DMS 273 (cell line): Measurements from ENCODE around the gene KRTAP5-4.
"Not testable (repeated sequence)": the region's sequence is repeated elsewhere in the genome, so short reads cannot be mapped to it uniquely, and the experiment has no call there.

ENCODE experiments used
- DNase-seq: peaks from one replicate; lab custom pipeline; 2025; ENCODE audit not compliant: unreplicated experiment; lab: John Stamatoyannopoulos, UW

The KRTAP5-4 gene

DNA sequence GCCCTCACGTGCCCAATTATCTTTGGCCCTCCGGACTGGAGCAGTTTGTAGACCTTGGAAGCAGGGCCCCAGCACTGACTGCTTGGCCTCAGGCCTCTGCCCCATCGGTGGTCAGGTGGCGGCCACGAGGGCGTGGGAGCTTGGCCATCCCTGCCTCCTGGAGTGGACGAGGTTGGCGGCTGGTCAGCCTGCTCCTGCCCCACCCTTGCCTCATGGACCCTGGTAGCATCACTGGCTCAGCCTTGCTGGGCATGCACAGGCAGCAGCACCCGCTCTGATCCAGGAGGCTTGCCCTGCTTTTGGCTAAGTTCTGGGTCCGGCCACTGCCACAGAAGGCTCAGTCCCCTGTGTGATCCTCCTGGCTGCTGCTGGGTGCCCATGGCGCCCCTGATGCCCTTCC, 17.8 kb downstream of the KRTAP5-4 start:
- no peak for DNase-seq

DNA sequence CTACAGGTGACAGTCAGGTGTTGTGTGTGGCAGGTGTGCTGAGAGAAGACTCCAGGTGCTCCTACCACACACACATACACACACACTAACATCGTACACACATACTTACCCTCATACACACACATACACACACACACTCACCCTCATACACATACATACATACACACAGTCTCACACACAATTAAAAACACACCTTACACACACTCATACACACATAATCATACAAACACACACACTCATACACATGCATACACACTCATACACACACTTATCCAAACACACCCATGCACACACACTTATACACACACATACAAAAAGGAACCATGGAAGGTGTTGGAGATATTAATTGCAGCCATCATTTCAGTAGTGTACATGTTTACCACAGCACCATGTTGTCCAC, 18.3 kb downstream of the KRTAP5-4 start:
- no peak for DNase-seq

DNA sequence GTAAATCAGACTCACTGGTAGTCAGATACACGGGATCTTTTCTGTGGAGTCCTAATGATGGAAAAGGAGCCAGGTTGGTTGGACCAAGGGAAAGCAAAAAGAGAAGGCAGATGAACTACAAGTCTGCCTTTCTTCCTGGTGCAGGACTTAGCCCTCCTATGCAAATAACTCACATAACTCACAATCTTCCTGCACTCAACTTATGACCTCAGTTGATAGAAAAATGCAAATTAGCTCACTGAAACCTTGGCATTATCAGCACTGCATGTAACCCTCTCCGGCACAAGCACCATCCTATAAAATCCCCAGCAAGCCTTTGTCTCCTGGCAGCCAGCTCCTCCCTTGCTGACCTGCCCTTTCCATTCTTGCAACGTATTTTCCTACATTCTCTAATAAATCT, 20.3 kb downstream of the KRTAP5-4 start:
- not testable (repeated sequence) for DNase-seq

DNA sequence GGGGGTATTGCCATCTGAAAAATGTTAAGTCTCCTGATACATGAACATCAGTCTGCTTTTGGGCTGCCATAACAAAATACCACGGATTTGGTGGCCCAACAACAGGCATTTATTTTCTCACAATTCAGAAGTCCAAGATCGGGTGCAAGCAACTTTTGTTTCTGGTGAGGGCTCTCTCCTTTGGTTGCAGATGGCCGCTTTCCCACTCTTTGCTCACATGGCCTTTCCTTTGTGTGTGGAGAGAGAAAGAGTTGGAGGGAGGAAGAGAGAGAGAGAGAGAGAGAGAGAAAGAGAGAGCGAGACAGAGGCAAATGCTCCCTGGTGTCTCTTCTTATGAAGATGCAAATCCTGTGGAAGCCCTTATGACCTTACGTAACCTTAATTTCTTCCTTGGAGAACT, 21.3 kb downstream of the KRTAP5-4 start:
- no peak for DNase-seq

DNA sequence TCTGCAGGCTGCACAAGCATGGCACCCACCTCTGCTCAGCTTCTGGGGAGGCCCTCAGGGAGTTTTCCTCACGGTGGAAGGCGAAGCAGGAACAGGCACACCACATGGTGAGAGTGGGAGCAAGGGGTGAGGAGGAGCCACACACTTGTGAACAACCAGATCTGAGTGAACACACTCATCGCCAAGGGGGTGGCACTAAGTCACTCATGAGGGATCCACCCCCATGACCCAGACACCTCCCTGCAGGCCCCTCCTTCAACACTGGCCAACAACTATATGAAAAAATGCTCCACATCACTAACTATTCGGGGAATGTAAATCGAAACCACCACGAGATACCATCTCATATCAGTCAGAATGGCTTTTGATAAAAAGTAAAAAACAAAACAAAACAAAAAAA, 23.1 kb downstream of the KRTAP5-4 start:
- no peak for DNase-seq

DNA sequence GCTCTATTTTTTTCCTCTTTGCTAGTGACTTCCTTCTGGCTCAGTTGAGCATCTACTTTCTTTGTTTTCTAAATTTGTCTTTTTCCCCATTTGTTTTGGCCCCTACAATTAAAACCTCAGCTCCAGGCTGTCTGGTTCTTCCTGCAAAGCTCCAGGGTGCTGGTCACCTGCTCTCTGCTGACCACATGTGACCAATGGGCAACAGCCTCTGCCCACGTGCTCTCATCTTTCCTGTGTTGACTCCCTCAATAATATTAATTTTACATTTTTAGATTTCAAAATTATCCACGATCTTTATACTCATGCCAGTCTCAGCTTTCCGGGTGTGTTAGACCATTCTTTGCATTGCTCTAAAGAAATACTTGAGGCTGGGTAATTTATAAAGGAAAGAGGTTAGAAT, 23.5 kb downstream of the KRTAP5-4 start:
- DNase-seq, result not testable (repeated sequence)

DNA sequence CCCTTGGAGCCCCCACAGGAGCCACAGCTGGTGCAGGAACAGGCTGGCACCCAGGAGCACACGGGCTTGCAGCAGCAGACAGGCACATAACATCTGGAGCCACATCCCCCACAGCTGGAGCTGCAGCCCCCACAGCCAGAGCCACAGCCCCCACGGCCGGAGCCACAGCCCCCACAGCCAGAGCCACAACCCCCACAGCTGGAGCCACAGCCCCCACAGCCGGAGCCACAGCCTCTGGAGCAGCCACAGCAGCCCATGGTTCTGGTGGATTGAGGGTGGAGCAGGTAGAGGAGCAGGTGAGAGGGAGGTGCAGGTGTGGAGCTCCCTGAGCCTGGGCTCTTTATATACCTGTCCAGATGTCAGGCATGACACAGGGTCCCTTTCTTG, 24.0 kb downstream of the KRTAP5-4 start, which contains the start of gene KRTAP5-2:
Gene KRTAP5-2, minus strand, starts transcription at position 301 of the 387 bp plus-strand sequence. Its CDS starts 44 bp downstream, at position 257.
- no peak for DNase-seq

DNA sequence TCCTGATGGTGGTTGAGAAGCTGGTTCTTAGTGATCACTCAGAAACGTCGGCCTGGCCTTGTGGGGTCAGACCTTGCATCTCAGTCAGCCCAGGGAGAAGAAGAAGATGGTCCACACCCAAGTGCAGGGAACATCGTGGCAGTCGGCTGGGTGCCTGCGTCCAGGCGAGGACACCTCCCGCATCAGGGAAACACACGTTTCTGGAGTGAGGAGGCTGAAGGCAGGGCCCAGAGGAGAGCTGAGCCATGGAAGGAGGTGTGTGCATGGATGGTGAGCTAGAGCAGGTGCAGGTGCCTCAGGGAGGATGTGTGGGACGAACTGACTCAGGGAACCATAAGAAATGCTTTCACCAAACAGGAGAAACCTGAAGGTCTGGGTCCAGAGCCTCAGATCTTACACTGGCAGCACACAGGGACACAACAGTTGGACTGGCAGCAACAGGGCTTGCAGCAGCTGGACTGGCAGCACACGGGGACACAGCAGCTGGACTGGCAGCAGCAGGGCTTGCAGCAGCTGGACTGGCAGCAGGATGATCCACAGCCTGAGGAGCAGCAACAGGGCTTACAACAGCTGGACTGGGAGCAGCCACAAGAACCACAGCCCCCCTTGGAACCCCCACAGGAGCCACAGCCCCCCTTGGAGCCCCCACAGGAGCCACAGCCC, 24.5 kb downstream of the KRTAP5-4 start:
- no peak for DNase-seq

DNA sequence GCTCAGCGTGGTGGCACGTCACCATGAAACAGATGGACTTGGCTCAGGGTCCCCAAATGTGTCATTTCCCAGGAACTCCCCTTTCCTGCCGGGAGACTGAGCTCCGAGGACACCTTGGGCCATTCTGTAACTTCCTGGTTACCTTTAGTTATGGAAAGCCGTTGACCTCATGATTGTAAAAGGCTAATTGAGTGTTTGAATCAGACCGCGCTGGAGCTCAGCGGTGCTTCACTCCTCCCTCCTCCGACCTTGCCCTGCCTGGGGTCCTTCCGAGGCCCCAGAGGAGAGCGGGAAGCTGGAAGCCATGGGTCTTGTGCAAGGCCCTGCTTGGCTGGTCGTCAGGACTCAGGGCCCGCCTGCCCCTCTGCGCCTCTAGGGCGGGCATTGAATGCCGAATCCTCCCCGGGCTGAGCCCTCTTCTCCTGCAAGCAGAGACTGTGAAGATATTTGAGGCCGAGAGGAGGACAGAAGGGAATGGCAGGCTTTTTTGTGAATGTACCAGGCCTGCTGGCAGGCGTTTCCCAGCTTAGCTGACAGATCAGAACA, 25.3 kb downstream of the KRTAP5-4 start:
- not testable (repeated sequence) for DNase-seq

DNA sequence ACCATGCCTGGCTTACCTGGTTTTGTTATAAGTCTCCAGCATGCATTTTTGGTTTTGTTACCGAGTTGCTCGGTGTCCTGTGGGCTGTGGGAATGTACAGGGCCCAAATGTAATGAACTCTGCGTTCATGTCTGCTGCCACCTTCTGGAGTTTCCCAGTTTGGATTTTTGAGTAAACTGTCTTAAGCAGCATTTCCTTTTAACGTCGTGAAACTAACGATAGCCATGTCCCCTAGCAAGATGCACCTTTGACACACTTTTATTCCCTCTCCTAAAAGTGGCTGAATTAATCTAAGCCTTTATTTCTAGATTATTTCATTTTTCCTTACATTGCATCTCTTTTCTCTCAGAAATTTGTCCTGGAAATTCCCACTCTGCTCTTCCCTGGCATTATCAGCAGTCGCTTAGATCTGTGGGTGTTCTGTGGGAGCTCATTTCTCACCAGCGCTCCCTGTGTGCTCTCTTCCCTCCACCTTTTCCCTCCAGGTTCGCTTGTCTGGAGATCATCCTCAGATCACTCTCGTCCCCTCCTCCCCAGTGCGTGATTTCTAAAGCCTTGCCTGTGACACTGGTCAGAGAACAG, 25.9 kb downstream of the KRTAP5-4 start:
- not testable (repeated sequence) for DNase-seq

DNA sequence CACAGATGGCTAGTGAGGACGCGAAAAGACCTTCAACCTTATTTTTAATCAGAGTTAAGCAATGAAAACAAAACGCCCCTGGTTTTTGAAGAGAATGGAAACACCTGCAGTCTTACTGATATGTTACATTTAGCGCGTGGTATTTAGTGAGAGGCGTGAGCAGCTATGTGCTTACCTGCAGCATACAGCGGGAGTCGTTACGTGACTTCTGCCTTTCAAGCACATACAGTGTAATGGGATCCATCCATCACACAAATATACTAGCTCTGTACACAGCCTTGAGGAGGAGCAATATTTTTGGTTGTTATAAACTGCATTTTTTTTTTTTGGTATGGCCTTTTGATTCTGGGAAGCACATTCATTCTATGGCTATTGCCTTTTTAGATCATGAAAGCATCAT, 29.3 kb downstream of the KRTAP5-4 start:
- DNase-seq, result no peak

DNA sequence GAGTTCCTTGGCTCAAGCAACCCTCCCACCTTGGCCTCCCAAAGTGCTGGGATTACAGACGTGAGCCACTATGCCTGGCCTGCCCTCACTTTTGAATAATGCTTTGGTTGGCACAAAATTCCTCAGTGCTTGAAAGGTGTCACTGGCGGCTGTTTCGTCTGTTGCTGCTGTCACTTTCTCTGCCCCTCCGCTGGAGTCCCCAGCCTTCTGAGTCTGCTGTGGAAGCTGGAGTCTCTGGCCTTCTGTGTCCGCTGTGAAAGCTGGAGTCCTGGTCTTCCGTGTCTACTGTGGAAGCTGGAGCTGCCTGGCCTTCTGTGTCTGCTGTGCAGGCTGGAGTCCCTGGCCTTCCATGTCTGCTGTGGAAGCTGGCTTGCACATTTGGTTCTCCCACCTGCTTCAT, 31.9 kb downstream of the KRTAP5-4 start:
- DNase-seq, result no peak

DNA sequence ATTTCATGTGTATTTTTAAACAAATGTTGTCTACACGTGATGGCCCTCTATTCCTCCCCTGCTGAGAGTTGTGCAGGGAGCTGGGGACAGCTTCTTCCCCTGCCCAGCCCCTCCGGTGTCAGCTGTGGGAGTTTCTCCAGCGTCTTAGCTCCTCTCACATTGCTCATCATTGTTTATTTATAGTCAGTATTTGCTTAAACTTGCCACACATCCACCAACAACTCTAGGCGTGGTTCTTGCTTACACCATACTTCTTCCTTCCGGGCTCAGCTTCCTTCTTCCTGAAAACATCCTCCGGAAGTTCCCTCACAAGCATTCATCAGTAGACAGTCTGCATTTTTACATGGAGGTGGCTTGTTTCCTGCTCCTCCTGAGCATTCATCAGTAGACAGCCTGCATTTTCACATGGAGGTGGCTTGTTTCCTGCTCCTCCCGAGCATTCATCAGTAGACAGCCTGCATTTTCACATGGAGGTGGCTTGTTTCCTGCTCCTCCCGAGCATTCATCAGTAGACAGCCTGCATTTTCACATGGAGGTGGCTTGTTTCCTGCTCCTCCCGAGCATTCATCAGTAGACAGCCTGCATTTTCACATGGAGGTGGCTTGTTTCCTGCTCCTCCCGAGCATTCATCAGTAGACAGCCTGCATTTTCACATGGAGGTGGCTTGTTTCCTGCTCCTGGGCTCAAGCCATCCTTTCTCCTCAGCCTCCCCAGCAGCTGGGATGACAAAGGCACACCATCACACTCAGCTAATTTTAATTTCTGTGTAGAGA, 32.6 kb downstream of the KRTAP5-4 start:
- DNase-seq, result not testable (repeated sequence)

DNA sequence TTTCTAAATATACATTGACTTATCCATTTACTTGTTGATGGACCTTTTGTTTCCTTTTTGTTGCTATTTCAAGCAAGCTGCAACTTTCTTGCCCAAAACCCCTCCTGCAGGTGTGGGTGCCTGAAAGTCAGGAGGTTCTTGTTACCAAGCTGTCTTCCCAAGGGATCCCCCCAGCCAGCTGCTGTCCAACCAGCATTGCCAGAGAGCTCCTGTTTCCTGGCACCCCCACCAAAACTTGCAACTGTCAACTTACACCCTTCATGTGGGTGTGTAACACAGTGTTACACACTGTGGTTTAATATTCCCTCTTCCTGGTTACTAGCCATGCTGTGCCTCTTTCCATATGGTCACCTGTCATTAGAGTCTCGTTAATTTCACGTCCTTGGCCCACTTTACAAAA, 35.2 kb downstream of the KRTAP5-4 start:
- DNase-seq, result peak; percentile 48

DNA sequence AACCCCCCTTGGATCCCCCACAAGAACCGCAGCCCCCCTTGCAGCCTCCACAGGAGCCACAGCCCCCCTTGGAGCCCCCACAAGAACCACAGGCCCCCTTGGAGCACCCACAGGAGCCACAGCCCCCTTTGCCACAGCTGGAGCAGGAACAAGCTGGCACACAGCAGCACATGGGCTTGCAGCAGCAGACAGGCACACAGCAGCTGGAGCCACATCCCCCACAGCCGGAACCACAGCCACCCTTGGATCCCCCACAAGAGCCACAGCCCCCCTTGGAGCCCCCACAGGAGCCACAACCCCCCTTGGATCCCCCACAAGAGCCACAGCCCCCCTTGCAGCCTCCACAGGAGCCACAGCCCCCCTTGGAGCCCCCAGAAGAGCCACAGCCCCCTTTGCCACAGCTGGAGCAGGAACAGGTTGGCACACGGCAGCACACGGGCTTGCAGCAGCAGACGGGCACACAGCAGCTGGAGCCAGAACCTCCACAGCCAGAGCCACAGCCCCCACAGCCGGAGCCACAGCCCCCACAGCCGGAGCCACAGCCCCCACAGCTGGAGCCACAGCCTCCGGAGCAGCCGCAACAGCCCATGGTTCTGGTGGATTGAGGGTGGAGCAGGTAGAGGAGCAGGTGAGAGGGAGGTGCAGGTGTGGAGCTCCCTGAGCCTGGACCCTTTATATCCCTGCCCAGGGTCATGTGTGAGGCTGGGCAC, 37.1 kb downstream of the KRTAP5-4 start, which contains the start of gene KRTAP5-1:
Gene KRTAP5-1, minus strand, starts transcription at position 623 of the 710 bp plus-strand sequence. Its CDS starts 34 bp downstream, at position 589.
- DNase-seq, result not testable (repeated sequence)

DNA sequence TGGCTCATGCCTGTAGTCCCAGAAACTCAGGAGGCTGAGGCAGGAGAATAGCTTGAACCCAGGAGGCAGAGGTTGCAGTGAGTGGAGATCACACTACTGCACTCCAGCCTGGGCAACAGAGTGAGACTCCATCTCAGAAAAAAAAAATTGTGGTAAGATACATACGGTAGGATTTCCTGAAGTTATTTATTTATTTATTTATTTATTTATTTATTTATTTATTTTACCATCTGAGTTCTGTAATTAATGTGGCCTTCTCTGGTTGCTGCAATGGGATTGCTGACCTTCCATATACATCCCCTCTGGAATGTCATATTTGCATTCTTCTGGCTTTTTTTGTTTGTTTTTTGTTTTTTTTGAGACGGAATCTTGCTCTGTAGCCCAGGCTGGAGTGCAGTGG, 39.0 kb downstream of the KRTAP5-4 start:
- DNase-seq, result not testable (repeated sequence)

DNA sequence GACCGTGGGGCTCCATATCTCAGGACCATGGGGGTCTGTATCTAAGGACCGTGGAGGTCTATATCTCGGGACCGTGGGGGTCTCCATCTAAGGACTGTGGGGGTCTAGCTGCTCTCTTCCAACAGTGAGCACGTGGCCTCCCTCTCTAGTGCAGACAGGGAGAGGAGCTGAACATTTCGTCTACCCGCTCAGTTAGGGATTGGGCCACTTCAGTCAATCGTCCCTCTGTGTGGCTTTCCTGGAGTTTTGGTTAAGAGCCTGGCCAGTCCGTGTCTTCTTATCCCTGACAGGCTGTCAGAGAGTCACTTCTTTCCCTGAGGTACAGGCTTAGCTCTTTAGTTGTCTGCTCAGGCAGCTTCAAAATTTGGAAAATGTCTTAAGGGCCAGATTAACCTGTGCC, 40.0 kb downstream of the KRTAP5-4 start:
- DNase-seq, result no peak

DNA sequence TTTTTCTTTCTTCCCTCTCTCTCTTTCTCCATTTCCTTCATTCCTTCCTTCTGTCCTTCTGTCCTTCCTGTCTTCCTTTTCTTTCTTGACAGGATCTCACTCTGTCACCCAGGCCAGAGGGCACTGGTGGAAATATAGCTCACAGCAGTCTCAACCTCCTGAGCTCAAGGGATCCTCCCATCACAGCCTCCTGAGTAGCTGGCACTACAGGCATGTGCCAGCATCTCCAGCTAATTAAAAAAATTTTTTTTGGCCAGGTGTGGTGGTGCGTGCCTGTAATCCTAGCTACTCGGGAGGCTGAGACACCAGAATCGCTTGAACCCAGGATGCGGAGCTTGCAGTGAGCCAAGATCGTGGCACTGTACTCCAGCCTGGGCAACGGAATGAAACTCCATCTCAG, 45.1 kb downstream of the KRTAP5-4 start:
- DNase-seq, result no peak

DNA sequence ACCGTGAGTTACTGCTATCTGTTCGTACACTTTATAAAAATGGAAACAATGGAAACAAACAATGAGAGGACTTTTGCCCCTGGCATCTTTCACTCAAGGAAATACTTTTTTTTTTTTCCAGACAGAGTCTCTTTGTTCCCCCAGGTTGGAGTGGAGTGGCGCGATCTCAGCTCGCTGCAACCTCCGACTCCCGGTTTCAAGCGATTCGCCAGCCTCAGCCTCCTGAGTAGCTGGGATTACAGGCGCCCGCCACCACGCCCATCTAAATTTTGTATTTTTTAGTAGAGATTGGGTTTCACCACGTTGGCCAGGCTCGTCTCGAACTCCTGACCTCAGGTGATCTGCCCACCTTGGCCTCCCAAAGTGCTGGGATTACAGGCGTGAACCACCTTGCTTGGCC, 46.2 kb downstream of the KRTAP5-4 start:
- not testable (repeated sequence) for DNase-seq

DNA sequence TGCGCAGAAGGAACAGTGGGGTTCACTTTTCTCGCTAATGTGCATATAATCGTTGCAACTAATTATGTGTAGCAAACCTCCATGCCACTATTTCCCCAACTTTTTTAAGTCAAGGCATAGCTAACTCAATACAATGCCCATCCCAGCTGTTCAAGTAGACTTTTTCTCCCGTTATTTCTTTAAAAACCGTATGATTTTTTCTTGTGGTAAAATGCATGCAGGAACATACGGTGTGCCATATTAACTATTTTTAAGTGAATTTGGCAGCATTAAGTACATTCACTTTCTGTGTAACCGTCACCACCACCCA, 47.0 kb downstream of the KRTAP5-4 start:
- no peak for DNase-seq

DNA sequence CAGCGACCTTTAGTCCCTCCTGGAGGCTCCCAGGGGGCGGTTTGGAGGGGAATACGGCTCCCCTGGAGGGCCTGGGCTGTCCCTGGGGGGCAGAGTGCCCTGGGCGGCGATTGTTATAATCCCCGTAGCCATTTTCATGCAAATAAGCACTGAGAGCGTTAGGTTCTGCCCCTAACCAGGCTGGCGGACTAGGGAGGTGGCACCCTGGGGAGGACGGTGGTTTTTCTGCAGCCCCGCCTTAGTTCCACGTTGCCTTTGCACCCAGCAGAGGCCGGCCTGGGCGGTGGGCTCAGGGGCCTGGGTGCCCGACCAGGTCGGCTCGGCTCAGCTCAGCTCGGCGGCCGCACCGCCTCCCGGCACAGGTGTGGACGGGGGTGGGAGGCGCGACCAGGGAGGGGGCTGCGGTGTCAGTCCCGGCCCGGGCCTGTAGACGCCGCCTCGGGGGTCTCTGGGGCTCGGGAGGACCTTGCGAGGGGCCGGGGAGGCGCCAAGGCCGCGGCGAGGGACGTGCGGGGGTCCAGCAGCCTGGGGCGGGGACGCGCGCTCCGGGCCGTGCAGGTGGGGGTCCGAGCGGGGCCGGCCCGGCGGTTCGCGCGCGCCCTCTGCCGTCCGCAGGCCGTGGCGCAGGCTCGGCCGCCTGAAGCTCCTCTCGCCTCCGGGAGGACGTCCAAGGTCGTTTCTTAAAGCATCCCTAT, 47.6 kb downstream of the KRTAP5-4 start:
- peak; percentile 68 for DNase-seq
